ENCODE data around the gene ARHGAP29.
"Not testable (repeated sequence)": the region's sequence is repeated elsewhere in the genome, so short reads cannot be mapped to it uniquely, and the experiment has no call there.

Gene ARHGAP29

DNA sequence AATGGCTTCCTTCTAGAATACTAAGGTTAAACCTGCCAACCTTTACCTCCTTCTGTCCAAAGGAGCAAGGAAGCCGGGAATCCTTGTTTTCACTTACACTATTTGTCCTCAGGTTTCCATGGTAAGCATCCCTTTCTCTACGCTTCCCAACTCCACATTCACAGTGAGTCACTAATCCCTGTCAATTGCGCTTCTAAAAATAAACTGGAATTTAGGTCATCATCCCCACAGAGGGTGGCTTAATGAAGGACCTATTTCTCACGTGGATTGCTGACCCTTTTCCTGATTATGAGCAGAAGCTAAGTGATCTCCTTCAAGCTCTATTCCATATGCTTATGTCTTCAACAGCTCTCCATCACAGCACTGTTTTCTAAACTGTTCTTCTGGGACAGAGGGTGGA, 76.6 kb downstream of the ARHGAP29 start:
- no peak for DNase-seq (ENCODE audit: low read depth)
- TF ChIP-seq, protein P1, sequence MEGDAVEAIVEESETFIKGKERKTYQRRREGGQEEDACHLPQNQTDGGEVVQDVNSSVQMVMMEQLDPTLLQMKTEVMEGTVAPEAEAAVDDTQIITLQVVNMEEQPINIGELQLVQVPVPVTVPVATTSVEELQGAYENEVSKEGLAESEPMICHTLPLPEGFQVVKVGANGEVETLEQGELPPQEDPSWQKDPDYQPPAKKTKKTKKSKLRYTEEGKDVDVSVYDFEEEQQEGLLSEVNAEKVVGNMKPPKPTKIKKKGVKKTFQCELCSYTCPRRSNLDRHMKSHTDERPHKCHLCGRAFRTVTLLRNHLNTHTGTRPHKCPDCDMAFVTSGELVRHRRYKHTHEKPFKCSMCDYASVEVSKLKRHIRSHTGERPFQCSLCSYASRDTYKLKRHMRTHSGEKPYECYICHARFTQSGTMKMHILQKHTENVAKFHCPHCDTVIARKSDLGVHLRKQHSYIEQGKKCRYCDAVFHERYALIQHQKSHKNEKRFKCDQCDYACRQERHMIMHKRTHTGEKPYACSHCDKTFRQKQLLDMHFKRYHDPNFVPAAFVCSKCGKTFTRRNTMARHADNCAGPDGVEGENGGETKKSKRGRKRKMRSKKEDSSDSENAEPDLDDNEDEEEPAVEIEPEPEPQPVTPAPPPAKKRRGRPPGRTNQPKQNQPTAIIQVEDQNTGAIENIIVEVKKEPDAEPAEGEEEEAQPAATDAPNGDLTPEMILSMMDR (IDR thresholded peaks at IDR 0.05; ENCODE audit: insufficient read depth, low read depth, low read length, missing control alignments) = no peak
- no peak overlapping the region for H3K4me3 ChIP-seq (ENCODE audit: low read depth, low read length)

DNA sequence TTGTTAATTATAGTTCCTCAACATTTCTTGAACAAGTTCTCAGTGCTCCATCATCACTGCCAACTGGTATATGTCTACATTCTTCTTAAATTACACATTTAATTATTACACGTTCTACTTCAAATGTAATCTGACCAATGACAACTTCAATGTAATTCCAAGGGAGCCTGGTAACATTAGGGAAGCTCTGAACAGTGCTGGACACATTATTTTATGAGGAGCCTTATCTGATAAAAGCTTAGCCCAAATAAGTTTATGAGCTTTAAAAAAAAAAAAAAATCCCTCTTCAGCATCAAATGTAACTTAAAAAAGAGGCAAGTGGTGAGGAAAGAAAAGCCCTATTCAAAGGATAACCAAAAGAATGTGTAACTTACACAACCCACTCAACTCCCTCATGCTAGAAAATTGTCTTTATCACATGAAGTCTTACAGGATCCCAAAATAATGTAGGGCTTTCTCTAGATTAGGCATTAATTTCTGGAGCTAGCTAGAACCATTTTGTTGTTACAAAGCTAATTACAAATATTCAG, 81.2 kb downstream of the ARHGAP29 start:
- TF ChIP-seq, protein P1 (IDR thresholded peaks at IDR 0.05; ENCODE audit: insufficient read depth, low read depth, low read length, missing control alignments) = no peak
- DNase-seq (ENCODE audit: low read depth) = no peak
- no peak overlapping the region for H3K4me3 ChIP-seq (ENCODE audit: low read depth, low read length)

DNA sequence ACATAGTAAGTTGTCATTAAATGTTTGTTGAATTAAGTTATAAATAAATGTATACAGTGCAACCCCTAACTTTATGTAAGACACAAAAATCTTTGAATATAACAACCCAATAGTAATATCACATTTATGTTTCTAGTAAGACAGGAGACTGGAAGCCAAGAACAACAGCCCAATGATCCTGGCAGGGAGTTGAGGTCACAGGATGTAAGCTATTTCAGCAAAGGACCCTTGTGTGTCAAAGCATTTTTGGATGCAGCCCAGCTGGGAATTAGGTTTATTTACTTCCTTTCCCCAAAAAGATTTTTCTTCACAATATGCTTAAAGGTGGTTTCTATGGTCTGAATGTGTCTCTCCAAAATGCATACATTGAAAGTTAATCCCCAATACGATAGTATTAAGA, 82.4 kb downstream of the ARHGAP29 start:
- H3K4me3 ChIP-seq (ENCODE audit: low read depth, low read length) = no peak overlapping the region
- no peak for DNase-seq (ENCODE audit: low read depth)

DNA sequence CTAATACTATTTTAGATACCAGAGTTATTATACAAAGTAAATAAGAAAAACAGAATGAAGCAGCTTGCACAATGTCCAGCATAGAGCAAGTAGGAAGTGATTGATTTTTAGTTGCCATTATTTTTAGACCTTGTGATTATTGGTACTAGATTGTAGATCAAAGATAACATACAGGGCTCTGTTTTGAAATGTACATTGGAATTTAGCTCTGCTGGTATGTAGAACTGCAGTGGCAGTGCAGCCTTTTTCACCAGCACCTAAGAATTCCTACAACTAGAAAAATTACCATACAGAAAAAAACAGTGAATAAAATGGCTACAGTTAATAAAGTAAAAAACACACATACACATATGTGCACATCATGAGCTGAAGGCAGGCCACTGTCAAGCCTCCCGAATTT, 84.3 kb downstream of the ARHGAP29 start:
- no peak for DNase-seq (ENCODE audit: low read depth)
- TF ChIP-seq, protein P1 (IDR thresholded peaks at IDR 0.05; ENCODE audit: insufficient read depth, low read depth, low read length, missing control alignments) = no peak
- no peak overlapping the region for H3K4me3 ChIP-seq (ENCODE audit: low read depth, low read length)

More for the DNA sequence above, 82.4 kb downstream of the ARHGAP29 start:
- TF ChIP-seq, protein P1 (IDR thresholded peaks at IDR 0.05; ENCODE audit: insufficient read depth, low read depth, low read length, missing control alignments) = no peak

DNA sequence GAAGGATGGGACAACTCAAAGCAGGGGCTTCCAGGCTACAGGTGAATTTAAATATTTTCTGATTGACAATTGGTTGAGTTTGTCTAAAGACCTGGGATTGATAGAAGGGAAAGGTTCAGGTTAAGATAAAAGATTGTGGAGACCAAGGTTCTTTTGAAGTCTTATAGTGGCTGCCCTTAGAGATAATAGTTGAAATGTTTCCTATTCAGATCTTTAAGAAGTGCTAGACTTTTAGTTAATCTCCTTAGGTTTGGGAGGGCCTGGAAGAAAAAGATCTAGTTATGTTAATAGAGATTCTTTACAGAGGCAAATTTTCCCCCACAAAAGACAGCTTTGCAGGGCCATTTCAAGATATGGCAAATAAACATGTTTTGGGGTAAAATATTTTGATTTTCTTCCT, 88.2 kb downstream of the ARHGAP29 start:
- H3K4me3 ChIP-seq (ENCODE audit: low read depth, low read length); DNase-seq (ENCODE audit: low read depth): not testable (repeated sequence)

DNA sequence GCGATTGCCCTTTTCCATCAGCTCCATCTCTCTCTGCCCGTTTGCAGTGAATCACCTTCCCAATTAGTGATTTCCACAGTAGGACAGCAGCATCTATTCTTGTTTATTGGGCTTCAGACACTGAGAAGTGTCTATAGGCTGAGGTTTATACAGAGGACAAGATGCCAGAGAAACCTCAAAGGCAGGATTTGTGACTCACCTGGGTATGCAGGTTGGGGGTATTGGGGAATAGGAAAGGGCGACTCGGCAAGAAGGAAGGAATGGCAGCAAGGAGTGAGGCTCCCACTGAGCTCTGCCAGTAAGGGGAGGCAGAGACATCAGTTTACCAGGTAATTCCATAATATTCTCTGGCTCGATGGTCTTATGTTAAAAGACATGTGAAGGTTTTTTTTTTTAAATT, 91.1 kb downstream of the ARHGAP29 start:
- no peak overlapping the region for H3K4me3 ChIP-seq (ENCODE audit: low read depth, low read length)
- DNase-seq (ENCODE audit: low read depth) = no peak
- TF ChIP-seq, protein P1 (IDR thresholded peaks at IDR 0.05; ENCODE audit: insufficient read depth, low read depth, low read length, missing control alignments) = no peak

DNA sequence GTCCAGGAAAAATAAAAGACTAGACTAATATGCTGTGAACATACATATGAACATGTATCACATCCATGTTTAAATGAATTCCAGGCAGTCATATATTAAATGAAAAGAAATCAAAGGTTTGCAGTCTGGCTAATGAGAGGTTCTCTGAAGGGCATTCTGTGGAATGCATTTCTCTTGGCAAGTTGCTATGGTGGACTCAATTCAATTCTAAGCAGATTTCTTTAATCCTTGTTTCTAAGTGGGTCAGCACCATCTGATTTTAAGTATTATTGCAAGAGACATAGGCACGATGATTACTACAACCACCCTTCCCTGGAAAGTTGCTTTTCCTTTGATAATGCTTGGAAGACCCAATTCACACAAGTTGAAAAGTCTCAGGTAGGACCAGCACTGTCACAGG, 92.5 kb downstream of the ARHGAP29 start:
- TF ChIP-seq, protein P1 (IDR thresholded peaks at IDR 0.05; ENCODE audit: insufficient read depth, low read depth, low read length, missing control alignments) = no peak
- no peak overlapping the region for H3K4me3 ChIP-seq (ENCODE audit: low read depth, low read length)
- DNase-seq (ENCODE audit: low read depth) = no peak
